Erythroblast (primary cell): ENCODE measurements around the gene EYS.

Experiments
- GATA1 ChIP-seq: IDR thresholded peaks from 2 replicates; pipeline ENCODE4 v1.6.1; 2011; ENCODE audit warnings: low read depth, mild to moderate bottlenecking, control low read depth, low read length, moderate library complexity
- POLR2A ChIP-seq: IDR thresholded peaks from 2 replicates; pipeline ENCODE4 v1.6.1; 2011; ENCODE audit warnings: mild to moderate bottlenecking, low read length

GRCh38 chr6:65680232-65680631 is 26.8 kb downstream of the EYS start:
- TF ChIP-seq GATA1 (no peak), POLR2A (no peak)
